CD4-positive, alpha-beta T cell treated with Interferon gamma for 1 hour (primary cell): ENCODE results near the gene TASP1.
"Not testable (repeated sequence)": the region's sequence is repeated elsewhere in the genome, so short reads cannot be mapped to it uniquely, and the experiment has no call there.

Source experiments
- DNase-seq: peaks from one replicate; pipeline ENCODE4 v3.0.0-alpha.2; 2020

TASP1 gene

GRCh38 chr20:13638496-13639149, at the start of gene TASP1:
Gene TASP1 (minus strand): TSS chr20:13638932. CDS start chr20:13630078, 8,854 bp downstream.
- peak; percentile 97 for DNase-seq

- no peak for DNase-seq
Measured at GRCh38 chr20:13687815-13688214, 49.1 kb upstream of the TASP1 start.

- DNase-seq: no peak
Measured at GRCh38 chr20:13685623-13686022, 46.9 kb upstream of the TASP1 start.

GRCh38 chr20:13684566-13685222, 46.0 kb upstream of the TASP1 start:
- DNase-seq: no peak

- DNase-seq: no peak
Measured at GRCh38 chr20:13683833-13684232, 45.1 kb upstream of the TASP1 start.

GRCh38 chr20:13681248-13682125, 42.8 kb upstream of the TASP1 start:
- no peak for DNase-seq

GRCh38 chr20:13678944-13679343, 40.2 kb upstream of the TASP1 start:
- DNase-seq: no peak

- no peak for DNase-seq
Measured at GRCh38 chr20:13677241-13677640, 38.5 kb upstream of the TASP1 start.

GRCh38 chr20:13676682-13677081, 38.0 kb upstream of the TASP1 start:
- DNase-seq: no peak

- no peak for DNase-seq
Measured at GRCh38 chr20:13672690-13673089, 34.0 kb upstream of the TASP1 start.

GRCh38 chr20:13671916-13672378, 33.2 kb upstream of the TASP1 start:
- no peak for DNase-seq

GRCh38 chr20:13671512-13671911, 32.8 kb upstream of the TASP1 start:
- no peak for DNase-seq

GRCh38 chr20:13670160-13670559, 31.4 kb upstream of the TASP1 start:
- no peak for DNase-seq

- no peak for DNase-seq
Measured at GRCh38 chr20:13665709-13666395, 27.1 kb upstream of the TASP1 start.

GRCh38 chr20:13661070-13661685, 22.4 kb upstream of the TASP1 start:
- no peak for DNase-seq

- no peak for DNase-seq
Measured at GRCh38 chr20:13659288-13659687, 20.6 kb upstream of the TASP1 start.

- not testable (repeated sequence) for DNase-seq
Measured at GRCh38 chr20:13658060-13658459, 19.3 kb upstream of the TASP1 start.

- no peak for DNase-seq
Measured at GRCh38 chr20:13656721-13657368, 18.1 kb upstream of the TASP1 start.

- no peak for DNase-seq
Measured at GRCh38 chr20:13654463-13655023, 15.8 kb upstream of the TASP1 start.

- DNase-seq: no peak
Measured at GRCh38 chr20:13650474-13650873, 11.7 kb upstream of the TASP1 start.
